Panc1 (cell line): Measurements from ENCODE around the gene RPL27A. TPM values are rescaled to one million over a fixed set of nuclear protein-coding genes. Genes with fewer than 3 reads are reported as not detected.

ENCODE experiments used
- ATAC-seq: fragments of 200-7000 bp; cut with Tn5 transposase; 2 replicates; pipeline ENCODE4 v1.9.1; 2020; ENCODE audit warnings: mild to moderate bottlenecking, moderate library complexity
- BruUV-seq: library from RNA; stranded (reverse); fragments of 400-500 nt; replicated peaks from 2 replicates; lab custom pipeline; 2021; lab: Mats Ljungman, UMichigan
- CTCF ChIA-PET: fragments of 300-600 bp; sonication (Branson Sonifier 250); formaldehyde crosslinking; loops from one replicate; lab custom pipeline; 2022; ENCODE audit warnings: antibody characterized with exemption; lab: Charles Lee
- POLR2A ChIA-PET: fragments of 300-600 bp; sonication (Branson Sonifier 250); formaldehyde crosslinking; loops from one replicate; lab custom pipeline; 2022; ENCODE audit warnings: antibody characterized with exemption; lab: Charles Lee
- DNase-seq: peaks from one replicate; pipeline ENCODE4 v3.0.0-alpha.2; 2010; ENCODE audit warnings: low read depth, low spot score
- H3K27ac ChIP-seq: 2 replicates; pipeline ENCODE4 v1.5.1; 2011; ENCODE audit warnings: mild to moderate bottlenecking, low read length, inconsistent platforms
- H3K27me3 ChIP-seq: fragments of 200-500 bp; sonication (Bioruptor generic); 2 replicates; pipeline ENCODE4 v1.6.0; 2014; ENCODE audit warnings: low read length, inconsistent platforms; ENCODE audit not compliant: control insufficient read depth, insufficient read depth
- H3K36me3 ChIP-seq: fragments of 200-500 bp; sonication (Bioruptor generic); 2 replicates; pipeline ENCODE4 v1.5.1; 2014; ENCODE audit warnings: inconsistent platforms, mild to moderate bottlenecking, low read length, moderate library complexity; ENCODE audit not compliant: control insufficient read depth, insufficient read depth
- H3K4me1 ChIP-seq: 2 replicates; pipeline ENCODE4 v1.5.1; 2011; ENCODE audit warnings: inconsistent platforms, mild to moderate bottlenecking, low read length, moderate library complexity; ENCODE audit not compliant: control insufficient read depth, insufficient read depth
- H3K4me3 ChIP-seq, 2 experiments: 2 replicates each; pipeline ENCODE4 v1.5.1; 2011 to 2012; ENCODE audit warnings: low read depth in 2 of 2, low read length in 2 of 2, mild to moderate bottlenecking in 2 of 2, inconsistent platforms in 1 of 2, moderate library complexity in 1 of 2
- H3K9me3 ChIP-seq: fragments of 200-500 bp; sonication (Bioruptor generic); 2 replicates; pipeline ENCODE4 v1.5.1; 2014; ENCODE audit warnings: low read depth, mild to moderate bottlenecking, inconsistent platforms, low read length, moderate library complexity; ENCODE audit not compliant: control insufficient read depth, insufficient read depth
- POLR2AphosphoS5 ChIP-seq: IDR thresholded peaks from 2 replicates; pipeline ENCODE4 v1.6.1; 2012; ENCODE audit warnings: mild to moderate bottlenecking, low read depth, low read length, moderate library complexity
- SIN3A ChIP-seq: IDR thresholded peaks from 2 replicates; pipeline ENCODE4 v1.6.1; 2012; ENCODE audit warnings: low read depth, mild to moderate bottlenecking, low read length, moderate library complexity, borderline replicate concordance; ENCODE audit not compliant: insufficient read depth
- TCF7L2 ChIP-seq: IDR thresholded peaks from 2 replicates; pipeline ENCODE4 v1.6.1; 2011; ENCODE audit warnings: mild to moderate bottlenecking, low read depth, low read length, inconsistent platforms
- in situ Hi-C: cut with HindIII; loops from 2 replicates; pipeline ENCODE4 v1.10.0; 2016; ENCODE audit warnings: low sequenced_read_pairs, low pct_unique_long_range_greater_than_20kb
- intact Hi-C: fragments of 100-400 bp; cut with micrococcal nuclease; formaldehyde crosslinking; loops from one replicate; pipeline ENCODE4 v1.10.0; 2022; ENCODE audit not compliant: unreplicated experiment
- total RNA-seq: library from RNA; stranded (reverse); gene quantifications from one replicate; pipeline ENCODE4 v1.2.1, GENCODE V29; 2021; ENCODE audit not compliant: unreplicated experiment
- TF ChIP-seq, protein P1 (sequence below), 2 experiments: IDR thresholded peaks; 2 replicates each; pipeline ENCODE4 v1.6.1; 2011 to 2012; ENCODE audit warnings: low read depth in 2 of 2, control low read depth in 1 of 2, low read length in 1 of 2, mild to moderate bottlenecking in 1 of 2, moderate library complexity in 1 of 2; ENCODE audit not compliant: insufficient read depth in 1 of 2
- TF ChIP-seq, protein P2 (sequence below): fragments of 450-650 bp; IDR thresholded peaks from 2 replicates; pipeline ENCODE4 v1.5.1; 2017; ENCODE audit warnings: mild to moderate bottlenecking

The RPL27A gene
- total RNA-seq, 1 experiment from 2014 or later = 1,115 TPM

DNA sequence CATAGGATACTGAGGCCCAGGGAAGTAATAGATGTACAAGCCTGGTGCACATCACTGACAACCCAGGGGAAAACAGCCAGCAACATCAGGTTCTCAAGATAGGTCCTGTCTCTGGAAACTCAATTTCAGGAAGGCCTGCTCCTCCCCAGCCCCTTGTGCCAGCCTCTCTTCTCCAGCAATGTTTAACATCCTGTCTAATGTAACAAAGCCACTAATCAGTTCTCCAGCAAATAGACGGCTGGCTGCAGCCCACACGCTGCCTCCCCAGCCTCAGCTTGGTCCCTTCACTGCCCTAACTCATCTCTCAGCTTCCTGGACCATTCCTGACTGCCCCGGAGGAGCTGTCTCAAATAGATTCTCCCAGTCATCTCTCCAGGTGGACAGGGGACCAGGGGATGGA, 37.8 kb downstream of the RPL27A start:
- no peak overlapping the region for H3K4me3 ChIP-seq
- no peak for DNase-seq
- no TSS peak for BruUV-seq
- no peak overlapping the region for H3K27ac ChIP-seq
- ChIA-PET CTCF (no interaction called here), POLR2A (interaction anchor here (0.5 to 0.6 kb wide), 2 partner anchors 90 to 150 kb away, joined by 3 to 5 read pairs; no protein-coding TSS in a partner anchor)
- TF ChIP-seq SIN3A (no peak), POLR2AphosphoS5 (no peak)
- TF ChIP-seq, protein P1, sequence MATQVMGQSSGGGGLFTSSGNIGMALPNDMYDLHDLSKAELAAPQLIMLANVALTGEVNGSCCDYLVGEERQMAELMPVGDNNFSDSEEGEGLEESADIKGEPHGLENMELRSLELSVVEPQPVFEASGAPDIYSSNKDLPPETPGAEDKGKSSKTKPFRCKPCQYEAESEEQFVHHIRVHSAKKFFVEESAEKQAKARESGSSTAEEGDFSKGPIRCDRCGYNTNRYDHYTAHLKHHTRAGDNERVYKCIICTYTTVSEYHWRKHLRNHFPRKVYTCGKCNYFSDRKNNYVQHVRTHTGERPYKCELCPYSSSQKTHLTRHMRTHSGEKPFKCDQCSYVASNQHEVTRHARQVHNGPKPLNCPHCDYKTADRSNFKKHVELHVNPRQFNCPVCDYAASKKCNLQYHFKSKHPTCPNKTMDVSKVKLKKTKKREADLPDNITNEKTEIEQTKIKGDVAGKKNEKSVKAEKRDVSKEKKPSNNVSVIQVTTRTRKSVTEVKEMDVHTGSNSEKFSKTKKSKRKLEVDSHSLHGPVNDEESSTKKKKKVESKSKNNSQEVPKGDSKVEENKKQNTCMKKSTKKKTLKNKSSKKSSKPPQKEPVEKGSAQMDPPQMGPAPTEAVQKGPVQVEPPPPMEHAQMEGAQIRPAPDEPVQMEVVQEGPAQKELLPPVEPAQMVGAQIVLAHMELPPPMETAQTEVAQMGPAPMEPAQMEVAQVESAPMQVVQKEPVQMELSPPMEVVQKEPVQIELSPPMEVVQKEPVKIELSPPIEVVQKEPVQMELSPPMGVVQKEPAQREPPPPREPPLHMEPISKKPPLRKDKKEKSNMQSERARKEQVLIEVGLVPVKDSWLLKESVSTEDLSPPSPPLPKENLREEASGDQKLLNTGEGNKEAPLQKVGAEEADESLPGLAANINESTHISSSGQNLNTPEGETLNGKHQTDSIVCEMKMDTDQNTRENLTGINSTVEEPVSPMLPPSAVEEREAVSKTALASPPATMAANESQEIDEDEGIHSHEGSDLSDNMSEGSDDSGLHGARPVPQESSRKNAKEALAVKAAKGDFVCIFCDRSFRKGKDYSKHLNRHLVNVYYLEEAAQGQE (IDR thresholded peaks at IDR 0.05; ENCODE audit: insufficient read depth in 1 of 2, low read depth in 2 of 2, low read length in 1 of 2) = no peak
- TF ChIP-seq, protein P2, sequence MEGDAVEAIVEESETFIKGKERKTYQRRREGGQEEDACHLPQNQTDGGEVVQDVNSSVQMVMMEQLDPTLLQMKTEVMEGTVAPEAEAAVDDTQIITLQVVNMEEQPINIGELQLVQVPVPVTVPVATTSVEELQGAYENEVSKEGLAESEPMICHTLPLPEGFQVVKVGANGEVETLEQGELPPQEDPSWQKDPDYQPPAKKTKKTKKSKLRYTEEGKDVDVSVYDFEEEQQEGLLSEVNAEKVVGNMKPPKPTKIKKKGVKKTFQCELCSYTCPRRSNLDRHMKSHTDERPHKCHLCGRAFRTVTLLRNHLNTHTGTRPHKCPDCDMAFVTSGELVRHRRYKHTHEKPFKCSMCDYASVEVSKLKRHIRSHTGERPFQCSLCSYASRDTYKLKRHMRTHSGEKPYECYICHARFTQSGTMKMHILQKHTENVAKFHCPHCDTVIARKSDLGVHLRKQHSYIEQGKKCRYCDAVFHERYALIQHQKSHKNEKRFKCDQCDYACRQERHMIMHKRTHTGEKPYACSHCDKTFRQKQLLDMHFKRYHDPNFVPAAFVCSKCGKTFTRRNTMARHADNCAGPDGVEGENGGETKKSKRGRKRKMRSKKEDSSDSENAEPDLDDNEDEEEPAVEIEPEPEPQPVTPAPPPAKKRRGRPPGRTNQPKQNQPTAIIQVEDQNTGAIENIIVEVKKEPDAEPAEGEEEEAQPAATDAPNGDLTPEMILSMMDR = no peak
- in situ Hi-C loops = no loop called here
- H3K4me1 ChIP-seq = peaks cover 26% of the 10 kb centered on the region
- no peaks in the 10 kb centered on the region; the same call in 1 of the 2 replicates for H3K36me3 ChIP-seq
- intact Hi-C loops = no loop called here
- ATAC-seq = no peak
- H3K9me3 ChIP-seq = no peaks in the 10 kb centered on the region
- no peaks in the 10 kb centered on the region for H3K27me3 ChIP-seq

DNA sequence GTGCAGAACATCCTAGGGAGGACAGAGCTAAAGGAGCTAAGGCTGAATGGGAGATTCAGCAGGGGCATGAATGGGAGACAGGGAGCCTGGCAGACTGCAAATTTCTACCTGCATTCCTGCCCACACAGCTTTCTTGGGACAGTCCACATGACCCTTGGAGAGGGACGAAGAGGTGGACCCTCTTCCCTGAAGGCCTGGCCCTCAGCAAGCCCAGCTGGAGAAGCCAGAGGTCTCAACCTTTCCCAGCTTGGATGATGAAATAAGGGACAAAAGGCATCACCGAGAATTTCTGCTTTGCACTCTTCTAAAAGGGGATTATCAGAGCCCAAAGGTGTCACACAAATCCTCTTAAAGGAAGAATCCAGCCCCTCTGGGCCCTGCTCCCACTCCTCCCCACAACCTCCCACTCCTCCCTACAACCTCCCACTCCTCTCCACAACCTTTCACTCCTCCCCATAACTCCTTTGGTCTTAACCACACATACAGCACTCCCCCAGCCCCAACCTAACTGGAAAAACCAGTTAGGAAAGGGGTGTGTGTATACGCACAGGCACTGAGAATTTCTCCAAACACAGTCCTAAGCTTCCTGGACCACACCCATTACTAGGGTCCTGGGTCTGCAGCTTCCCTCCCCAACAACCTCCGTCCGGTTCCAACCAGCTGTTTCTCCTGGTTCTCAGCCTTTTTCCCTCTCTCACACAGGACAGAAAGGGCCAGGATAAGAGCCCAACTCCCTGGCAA, 38.4 kb downstream of the RPL27A start:
- H3K27ac ChIP-seq = no peak overlapping the region

More for the DNA sequence above, 38.4 kb downstream of the RPL27A start:
- Histone ChIP-seq H3K4me1 (peaks cover 26% of the 10 kb centered on the region), H3K27me3 (no peaks in the 10 kb centered on the region), H3K36me3 (no peaks in the 10 kb centered on the region; the same call in 1 of the 2 replicates), H3K4me3 (no peak overlapping the region), H3K9me3 (no peaks in the 10 kb centered on the region)
- TF ChIP-seq, protein P2 = no peak
- TF ChIP-seq SIN3A (no peak), TCF7L2 (no peak), POLR2AphosphoS5 (no peak)
- TF ChIP-seq, protein P1 (IDR thresholded peaks at IDR 0.05; ENCODE audit: insufficient read depth in 1 of 2, low read depth in 2 of 2, low read length in 1 of 2) = no peak
- intact Hi-C loops (no loop called here), in situ Hi-C loops (no loop called here)
- DNase-seq (no peak), ATAC-seq (no peak)
- CTCF ChIA-PET = no interaction called here
- POLR2A ChIA-PET = interaction anchor here (0.5 kb wide), 3 partner anchors 149 to 852 kb away, joined by 3 to 4 read pairs (median 3); partner anchors contain the start of gene WEE1
- no TSS peak for BruUV-seq
